Hematopoietic multipotent progenitor cell (in vitro differentiated cells): ENCODE results near the gene STK33. TPM values are rescaled to one million over a fixed set of nuclear protein-coding genes. Genes with fewer than 3 reads are reported as not detected.
A peak's percentile ranks its signal among the peaks of the same experiment; 100 is the strongest.

Source experiments
- DNase-seq, 3 donors: peaks; one replicate each; pipeline ENCODE4 v3.0.0-alpha.2; 2011 to 2015; ENCODE audit warnings: low read depth in 2 of 3, low spot score in 2 of 3
- total RNA-seq: library from RNA; depleted of rRNA; stranded (reverse); fragments of >200 nt; gene quantifications from one replicate; pipeline ENCODE4 v1.2.3, GENCODE V29; 2012

STK33 gene
- total RNA-seq, 1 donor: 7.3 TPM

DNA sequence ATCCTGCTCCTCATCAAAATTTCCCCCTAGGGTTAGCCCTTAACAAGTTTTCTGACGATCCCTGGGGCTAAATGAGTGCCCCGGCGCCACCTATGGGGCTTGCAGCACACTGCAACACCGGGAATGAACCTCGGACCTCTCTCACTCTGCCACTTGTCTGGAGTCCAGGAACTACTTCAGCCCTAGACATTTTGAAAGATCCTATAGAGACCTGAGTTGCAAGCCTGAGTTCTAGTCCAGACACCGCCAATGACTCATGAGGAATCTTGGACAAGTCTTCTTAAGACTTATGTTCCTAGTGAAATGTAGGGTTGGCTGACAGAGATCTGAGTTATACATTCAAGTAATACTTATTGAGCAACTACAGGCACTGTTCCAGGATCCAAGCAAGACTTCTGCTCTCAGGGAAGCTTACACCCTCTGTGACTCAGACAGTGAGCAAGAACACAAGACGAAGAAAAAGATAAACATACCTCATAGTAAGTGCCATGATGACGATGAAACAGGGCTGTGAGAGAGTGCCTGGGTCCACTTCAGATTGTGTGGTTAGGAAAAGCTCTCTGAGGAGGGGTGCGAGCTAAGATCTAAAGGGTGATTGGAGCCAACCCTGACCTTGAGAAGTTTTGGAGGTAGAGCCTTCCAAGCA lies 10.2 kb upstream of the STK33 start:
- DNase-seq: peak in 2 of 3 donors; percentile 43 to 67

DNA sequence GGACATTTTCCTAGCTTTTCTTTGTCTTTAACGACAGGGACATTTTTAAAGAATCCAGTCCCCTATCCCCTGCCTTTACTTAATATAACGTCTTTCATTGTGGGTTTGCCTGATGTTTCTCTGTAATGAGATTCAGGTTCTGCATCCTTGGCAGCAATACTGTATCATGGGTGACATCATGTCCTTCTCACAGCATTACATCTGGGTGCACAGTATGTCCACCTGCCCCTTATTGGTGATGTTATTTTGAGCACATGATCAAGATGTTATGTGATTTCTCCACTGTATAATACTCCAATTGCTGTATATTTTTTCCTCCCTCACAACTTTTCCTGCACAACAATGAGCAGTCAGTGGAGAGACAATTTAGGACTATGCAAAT lies 9.7 kb upstream of the STK33 start:
- DNase-seq: no peak

DNA sequence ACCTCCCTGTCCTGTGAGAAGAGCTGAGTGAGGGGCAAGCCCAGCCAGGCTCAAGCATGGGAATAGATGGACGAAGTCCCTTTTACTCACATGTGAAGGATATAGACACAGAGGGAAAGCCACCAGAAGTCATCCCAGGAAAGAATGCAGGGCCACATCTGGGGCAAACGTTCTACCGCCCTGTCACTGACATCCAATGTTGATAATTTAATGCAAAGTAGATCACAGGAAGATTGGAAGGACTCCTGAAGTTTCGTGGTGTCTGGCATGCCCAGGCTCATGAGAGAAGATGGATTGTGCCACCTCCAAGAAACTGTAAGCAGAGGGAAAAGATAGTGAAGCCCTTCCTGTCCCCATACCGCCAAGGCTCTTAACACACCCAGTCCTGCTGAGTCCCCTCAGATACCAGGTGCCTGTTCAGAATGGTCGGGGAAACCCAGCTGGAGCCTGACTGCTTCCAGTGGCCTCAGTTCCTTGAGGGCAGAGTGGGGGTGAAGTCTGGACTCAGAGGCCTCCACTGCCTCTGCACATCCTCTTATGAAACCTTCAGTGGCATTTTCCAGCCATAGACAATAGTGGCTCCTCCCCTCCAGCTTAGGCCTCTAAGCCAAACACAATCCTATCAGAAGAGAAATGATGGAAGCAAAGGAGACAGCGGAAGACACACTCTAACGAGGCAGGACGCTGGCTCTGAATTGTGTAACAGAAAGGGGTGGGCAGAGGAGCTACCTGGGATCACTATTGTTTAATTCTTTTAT lies 7.5 kb upstream of the STK33 start:
- no peak for DNase-seq

- DNase-seq: no peak
These were observed 4.5 kb upstream of the STK33 start for GRCh38 chr11:8598506-8598905.

DNA sequence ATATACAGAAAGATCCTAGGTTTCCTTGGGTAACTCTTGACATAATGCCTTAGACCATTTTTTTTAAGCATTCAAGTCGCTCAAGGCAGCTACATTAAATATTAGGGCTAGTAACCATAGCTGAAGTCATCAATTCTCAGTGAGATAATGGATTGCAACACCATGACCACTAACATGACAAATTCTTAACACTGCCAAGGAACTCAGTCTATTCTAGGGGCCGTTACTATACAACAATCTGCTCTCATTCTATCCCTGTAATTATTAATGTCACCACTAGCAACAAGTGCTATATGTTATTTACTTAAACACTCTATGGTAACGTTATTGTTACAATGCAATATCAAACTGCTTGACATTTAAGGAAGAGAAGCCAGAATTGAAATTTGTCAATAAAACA lies 3.2 kb upstream of the STK33 start:
- DNase-seq: no peak

DNA sequence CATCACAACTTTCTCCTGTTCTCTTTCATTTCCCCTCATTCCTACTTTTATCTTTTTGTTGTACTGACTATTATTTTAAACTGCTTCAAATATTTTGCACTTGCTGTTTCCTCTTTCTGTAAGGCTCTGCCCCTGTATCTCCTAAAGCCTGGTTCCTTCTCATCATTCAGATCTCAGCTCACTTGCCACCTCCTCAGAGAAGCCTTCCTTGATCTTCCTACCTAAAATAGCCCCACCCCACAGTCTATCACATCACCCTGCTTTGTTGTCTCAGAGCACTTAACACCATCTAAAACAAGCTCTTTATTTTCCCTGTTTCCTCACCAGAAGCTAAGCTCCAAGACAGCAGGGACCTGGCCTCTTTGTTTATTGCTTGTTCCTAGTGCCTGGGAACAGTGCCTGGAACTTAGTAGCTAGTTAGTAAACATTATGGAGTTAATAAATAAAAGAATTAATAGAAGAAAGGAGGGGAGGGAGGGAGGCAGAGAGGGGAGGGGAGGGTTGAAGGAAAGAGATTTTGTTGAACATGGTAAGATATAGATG lies 2.5 kb upstream of the STK33 start:
- DNase-seq: no peak

DNA sequence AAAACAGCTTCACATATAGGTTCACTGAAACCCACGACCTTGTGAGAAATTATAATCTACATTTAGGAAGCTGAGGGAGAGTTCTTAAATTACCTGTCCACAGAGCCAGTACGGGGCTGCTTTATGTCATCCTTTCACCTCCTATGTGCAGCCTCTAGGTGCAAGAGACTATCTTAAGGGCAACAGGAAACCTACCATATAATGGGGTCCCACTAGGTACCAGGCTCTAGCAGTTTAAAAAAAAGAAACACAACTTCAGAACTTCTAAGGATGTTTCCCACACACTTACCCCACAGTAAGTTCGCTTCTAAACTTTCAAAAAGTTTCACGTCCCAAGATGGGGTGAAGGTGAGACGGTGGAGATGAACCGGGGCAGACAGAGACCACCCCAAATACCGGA lies 573 bp downstream of the STK33 start:
- no peak for DNase-seq

- no peak for DNase-seq
These were observed 6.1 kb downstream of the STK33 start for GRCh38 chr11:8587915-8588314.

GRCh38 chr11:8586805-8587204 lies 7.2 kb downstream of the STK33 start:
- no peak for DNase-seq

- no peak for DNase-seq
These were observed 7.8 kb downstream of the STK33 start for GRCh38 chr11:8586184-8586583.

- DNase-seq: peak in 1 of 3 donors; percentile 19
These were observed 9.5 kb downstream of the STK33 start for GRCh38 chr11:8584511-8584910.

- DNase-seq: no peak
These were observed 9.9 kb downstream of the STK33 start for GRCh38 chr11:8584082-8584481.

DNA sequence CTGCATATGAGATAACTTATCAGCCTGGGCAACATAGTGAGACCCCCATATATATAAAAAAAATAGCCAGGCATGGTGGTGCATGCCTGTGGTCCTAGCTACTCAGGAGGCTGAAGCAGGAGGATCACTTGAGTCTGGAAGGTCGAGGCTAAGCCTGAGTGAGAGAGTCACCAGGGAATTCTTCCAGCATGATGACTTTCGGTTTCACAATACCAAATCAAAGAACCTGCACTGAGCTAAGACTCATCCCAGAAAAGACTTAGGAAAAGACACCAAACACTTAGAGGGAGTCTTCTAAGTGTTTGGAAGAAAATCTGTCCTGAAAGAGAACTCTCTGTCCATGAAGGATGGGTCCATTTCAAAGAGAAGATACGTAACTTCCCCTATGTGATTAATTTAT lies 12.7 kb downstream of the STK33 start:
- no peak for DNase-seq

GRCh38 chr11:8577791-8578581 lies 16.0 kb downstream of the STK33 start:
- DNase-seq: no peak

- no peak for DNase-seq
These were observed 19.2 kb downstream of the STK33 start for GRCh38 chr11:8574798-8575197.

- no peak for DNase-seq
These were observed 20.3 kb downstream of the STK33 start for GRCh38 chr11:8573777-8574176.

DNA sequence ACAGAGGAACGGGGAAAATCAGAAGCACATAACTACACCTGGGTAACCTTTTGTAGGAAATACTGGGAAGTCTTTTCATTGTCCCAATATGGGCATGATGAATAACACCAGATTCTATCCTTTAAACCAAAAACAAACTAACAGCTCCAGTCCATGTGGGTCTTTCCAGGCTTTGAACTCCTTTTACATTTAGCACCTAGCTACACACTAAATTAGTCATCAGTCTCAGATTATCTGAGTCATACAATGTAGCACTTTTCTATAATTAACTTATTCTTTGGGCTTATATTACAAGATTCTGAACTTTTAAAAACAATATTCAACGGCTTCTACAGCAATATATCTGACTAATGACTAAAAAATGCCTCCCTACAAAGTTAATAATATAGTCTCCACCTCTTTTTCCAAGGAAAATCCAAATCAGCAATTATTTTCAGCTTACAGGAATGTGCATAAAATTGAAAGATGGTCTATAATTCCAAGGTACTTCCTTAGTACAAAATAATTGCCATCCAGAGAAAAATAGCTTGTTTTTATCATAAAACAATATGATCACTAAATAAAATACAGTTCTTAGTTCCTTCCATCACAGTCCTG lies 26.3 kb downstream of the STK33 start:
- no peak for DNase-seq

DNA sequence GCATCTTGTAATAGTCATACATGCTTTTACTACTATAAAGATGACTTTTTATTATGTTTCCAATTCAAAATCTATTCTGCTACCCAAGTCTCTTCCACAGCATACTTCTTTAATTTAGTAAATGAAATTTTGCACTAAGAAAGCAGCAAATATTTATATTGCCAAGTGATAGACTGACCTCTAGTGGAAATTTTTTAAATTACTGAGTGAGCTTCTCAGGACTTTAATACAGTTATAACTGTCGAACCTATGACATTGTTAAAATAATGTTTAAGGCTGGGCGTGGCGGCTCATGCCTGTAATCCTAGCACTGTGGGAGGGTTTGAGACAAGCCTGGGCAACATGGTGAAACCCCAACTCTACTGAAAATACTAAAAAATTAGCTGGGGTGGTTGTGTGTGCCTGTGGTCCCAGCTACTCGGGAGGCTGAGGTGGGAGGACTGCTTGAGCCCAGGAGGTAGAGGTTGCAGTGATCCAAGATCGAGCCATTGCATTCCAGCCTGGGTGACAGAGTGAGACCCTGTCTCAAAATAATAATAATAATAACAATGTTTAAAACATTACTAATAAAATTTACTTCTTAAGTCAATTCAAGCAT lies 27.3 kb downstream of the STK33 start:
- peak in 2 of 3 donors; percentile 37 to 77 for DNase-seq

GRCh38 chr11:8564526-8564925 lies 29.5 kb downstream of the STK33 start:
- no peak for DNase-seq

- no peak for DNase-seq
These were observed 32.6 kb downstream of the STK33 start for GRCh38 chr11:8561461-8561860.

GRCh38 chr11:8558436-8558835 lies 35.6 kb downstream of the STK33 start:
- no peak for DNase-seq
